K562 (cell line): ENCODE measurements around the gene CACNA1I. TPM values are rescaled to one million over a fixed set of nuclear protein-coding genes. Genes with fewer than 3 reads are reported as not detected.

ENCODE experiments used
- BMI1 ChIP-seq: fragments of 150-350 bp; IDR thresholded peaks from 2 replicates; pipeline ENCODE4 v1.6.1; 2014; ENCODE audit warnings: low read length
- BRD9 ChIP-seq: fragments of 450-650 bp; IDR thresholded peaks from 2 replicates; pipeline ENCODE4 v1.6.1; 2018; ENCODE audit warnings: low read depth; ENCODE audit not compliant: partially characterized antibody
- CBFA2T2 ChIP-seq: fragments of 450-650 bp; conservative IDR thresholded peaks from 2 replicates; pipeline ENCODE4 v1.6.1; 2017; ENCODE audit warnings: mild to moderate bottlenecking
- CHCHD3 ChIP-seq: fragments of 250-450 bp; sonication (Bioruptor Pico); IDR thresholded peaks from 2 replicates; pipeline ENCODE4 v2.1.2; 2022; ENCODE audit warnings: mild to moderate bottlenecking
- CTBP1 ChIP-seq: fragments of 450-650 bp; IDR thresholded peaks from 2 replicates; pipeline ENCODE4 v1.6.1; 2016; ENCODE audit warnings: borderline replicate concordance
- EGR1 ChIP-seq: fragments of 450-650 bp; conservative IDR thresholded peaks from 2 replicates; pipeline ENCODE4 v1.6.1; 2017; ENCODE audit warnings: mild to moderate bottlenecking
- HMG20B ChIP-seq: fragments of 250-450 bp; sonication (Bioruptor Pico); IDR thresholded peaks from 2 replicates; pipeline ENCODE4 v1.5.0; 2021; ENCODE audit warnings: mild to moderate bottlenecking
- KDM5B ChIP-seq: fragments of 200-600 bp; sonication (generic); IDR thresholded peaks from 2 replicates; pipeline ENCODE4 v1.6.1; 2012; ENCODE audit warnings: low read depth, mild to moderate bottlenecking, moderate library complexity, low read length, control low read depth, inconsistent platforms; ENCODE audit not compliant: insufficient replicate concordance
- MAX ChIP-seq: sonication (generic); formaldehyde crosslinking; IDR thresholded peaks from 2 replicates; pipeline ENCODE4 v1.9.0; 2022; ENCODE audit warnings: mild to moderate bottlenecking, missing genetic modification reagents
- MBD2 ChIP-seq: sonication (generic); IDR thresholded peaks from 2 replicates; pipeline ENCODE4 v1.6.1; 2016; ENCODE audit warnings: low read depth, borderline replicate concordance
- MCM3 ChIP-seq: fragments of 450-650 bp; IDR thresholded peaks from 2 replicates; pipeline ENCODE4 v1.6.1; 2016
- NEUROD1 ChIP-seq: fragments of 150-350 bp; IDR thresholded peaks from 2 replicates; pipeline ENCODE4 v1.6.1; 2014; ENCODE audit warnings: borderline replicate concordance, low read length, low read depth; ENCODE audit not compliant: partially characterized antibody
- NFRKB ChIP-seq: fragments of 450-650 bp; IDR thresholded peaks from 2 replicates; pipeline ENCODE4 v1.6.1; 2016; ENCODE audit warnings: low read depth
- NFYB ChIP-seq: IDR thresholded peaks from 2 replicates; pipeline ENCODE4 v1.6.1; 2011; ENCODE audit warnings: mild to moderate bottlenecking, moderate library complexity; ENCODE audit not compliant: insufficient read length; ENCODE audit errors: extremely low read depth
- NR2F6 ChIP-seq: fragments of 450-650 bp; formaldehyde crosslinking; IDR thresholded peaks from 2 replicates; pipeline ENCODE4 v1.4.0; 2020; ENCODE audit warnings: mild to moderate bottlenecking
- POLR2G ChIP-seq: fragments of 200-400 bp; formaldehyde crosslinking; IDR thresholded peaks from 2 replicates; pipeline ENCODE4 v1.6.1; 2017; ENCODE audit warnings: low read depth, mild to moderate bottlenecking, antibody characterized with exemption, low read length, moderate library complexity
- RAD51 ChIP-seq: fragments of 450-650 bp; IDR thresholded peaks from 2 replicates; pipeline ENCODE4 v1.7.1; 2016; ENCODE audit warnings: low read depth, mild to moderate bottlenecking, borderline replicate concordance
- SPI1 ChIP-seq: IDR thresholded peaks from 2 replicates; pipeline ENCODE4 v1.6.1; 2011; ENCODE audit warnings: low read depth, low read length, control low read depth, borderline replicate concordance
- SRF ChIP-seq, 2 experiments: fragments of 250-450, 450-650 bp in 1 of 2; sonication (Bioruptor Pico) in 1 of 2; sonication (generic) in 1 of 2; formaldehyde crosslinking; IDR thresholded peaks; 2 replicates each; pipeline versions ENCODE4 v1.5.0 to v1.5.1; 2020 to 2022; ENCODE audit warnings: mild to moderate bottlenecking in 1 of 2, missing genetic modification reagents in 1 of 2
- TAF7 ChIP-seq: fragments of 450-650 bp; IDR thresholded peaks from 2 replicates; pipeline ENCODE4 v1.6.1; 2016; ENCODE audit warnings: missing genetic modification characterization, missing compliant biosample characterization
- TRIM24 ChIP-seq, 2 experiments: fragments of 450-650 bp; IDR thresholded peaks; 2 replicates each; pipeline ENCODE4 v1.6.1; 2016
- ZNF583 ChIP-seq: fragments of 250-450 bp; sonication (Bioruptor Pico); IDR thresholded peaks from 2 replicates; pipeline ENCODE4 v1.4.0; 2020
- polyA plus RNA-seq, 8 experiments: library from polyadenylated mRNA; depleted of rRNA in 4 of 8; stranded (reverse) in 5 of 8; unstranded in 3 of 8; fragments of >200 nt; fragmentation: Nextera tagmentation in 2 of 8; fragmentation: Illumina TruSeq in 1 of 8; extraction: Ambion mirVana in 2 of 8; extraction: Trizol in 1 of 8; gene quantifications; 2 replicates each; pipeline versions ENCODE4 v1.2.1 to v1.2.3, GENCODE V29; 2011 to 2014; ENCODE audit warnings: inconsistent platforms in 1 of 8, missing spikeins in 1 of 8
- total RNA-seq, 7 experiments: library from RNA; depleted of rRNA in 6 of 7; stranded (reverse); fragments of >200 nt in 6 of 7; fragmentation: Illumina TruSeq in 2 of 7; extraction: Trizol in 2 of 7; gene quantifications; 2 replicates each; pipeline versions ENCODE4 v1.2.1 to v1.2.3, GENCODE V29; 2011 to 2021; ENCODE audit warnings: low replicate concordance in 1 of 7
- TF ChIP-seq, protein P1 (sequence below): fragments of 200-800 bp; sonication (Bioruptor generic); IDR thresholded peaks from 2 replicates; pipeline ENCODE4 v1.6.1; 2017; ENCODE audit warnings: missing genetic modification characterization, missing compliant biosample characterization
- TF ChIP-seq, protein P2 (sequence below): fragments of 250-450 bp; sonication (Bioruptor Pico); IDR thresholded peaks from 2 replicates; pipeline ENCODE4 v1.8.0; 2022; ENCODE audit warnings: inconsistent platforms, mild to moderate bottlenecking, moderate library complexity, borderline replicate concordance
- TF ChIP-seq, protein P3 (sequence below), 2 experiments: fragments of 450-650 bp; IDR thresholded peaks; 2 replicates each; pipeline ENCODE4 v1.6.1; 2016

Gene CACNA1I
- total and polyA plus RNA-seq, 9 of the 15 experiments (the other 6 are each of a cell fraction or from before 2014, with no cell fraction given) = 0.01 to 0.79 (median 0.32) TPM; not detected in 1

GRCh38 chr22:39532215-39533073 lies 38.1 kb upstream of the CACNA1I start, which contains the start of gene RPS19BP1 (continued):
- TF ChIP-seq CTBP1 = peak; percentile 17; the same call in 1 of the 2 replicates
- TF ChIP-seq, protein P1, sequence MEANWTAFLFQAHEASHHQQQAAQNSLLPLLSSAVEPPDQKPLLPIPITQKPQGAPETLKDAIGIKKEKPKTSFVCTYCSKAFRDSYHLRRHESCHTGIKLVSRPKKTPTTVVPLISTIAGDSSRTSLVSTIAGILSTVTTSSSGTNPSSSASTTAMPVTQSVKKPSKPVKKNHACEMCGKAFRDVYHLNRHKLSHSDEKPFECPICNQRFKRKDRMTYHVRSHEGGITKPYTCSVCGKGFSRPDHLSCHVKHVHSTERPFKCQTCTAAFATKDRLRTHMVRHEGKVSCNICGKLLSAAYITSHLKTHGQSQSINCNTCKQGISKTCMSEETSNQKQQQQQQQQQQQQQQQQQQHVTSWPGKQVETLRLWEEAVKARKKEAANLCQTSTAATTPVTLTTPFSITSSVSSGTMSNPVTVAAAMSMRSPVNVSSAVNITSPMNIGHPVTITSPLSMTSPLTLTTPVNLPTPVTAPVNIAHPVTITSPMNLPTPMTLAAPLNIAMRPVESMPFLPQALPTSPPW (CRISPR knock-in tag) = peak; percentile 61
- no peak for TF ChIP-seq HMG20B (CRISPR knock-in tag)
- TF ChIP-seq NEUROD1 = peak; percentile 34
- TF ChIP-seq, protein P2, sequence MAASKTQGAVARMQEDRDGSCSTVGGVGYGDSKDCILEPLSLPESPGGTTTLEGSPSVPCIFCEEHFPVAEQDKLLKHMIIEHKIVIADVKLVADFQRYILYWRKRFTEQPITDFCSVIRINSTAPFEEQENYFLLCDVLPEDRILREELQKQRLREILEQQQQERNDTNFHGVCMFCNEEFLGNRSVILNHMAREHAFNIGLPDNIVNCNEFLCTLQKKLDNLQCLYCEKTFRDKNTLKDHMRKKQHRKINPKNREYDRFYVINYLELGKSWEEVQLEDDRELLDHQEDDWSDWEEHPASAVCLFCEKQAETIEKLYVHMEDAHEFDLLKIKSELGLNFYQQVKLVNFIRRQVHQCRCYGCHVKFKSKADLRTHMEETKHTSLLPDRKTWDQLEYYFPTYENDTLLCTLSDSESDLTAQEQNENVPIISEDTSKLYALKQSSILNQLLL = no peak
- TF ChIP-seq BRD9 = no peak
- TF ChIP-seq SPI1 = peak; percentile 83
- TF ChIP-seq NFYB = peak; percentile 59
- no peak for TF ChIP-seq CBFA2T2
- TF ChIP-seq MCM3 = no peak
- TF ChIP-seq, protein P3, sequence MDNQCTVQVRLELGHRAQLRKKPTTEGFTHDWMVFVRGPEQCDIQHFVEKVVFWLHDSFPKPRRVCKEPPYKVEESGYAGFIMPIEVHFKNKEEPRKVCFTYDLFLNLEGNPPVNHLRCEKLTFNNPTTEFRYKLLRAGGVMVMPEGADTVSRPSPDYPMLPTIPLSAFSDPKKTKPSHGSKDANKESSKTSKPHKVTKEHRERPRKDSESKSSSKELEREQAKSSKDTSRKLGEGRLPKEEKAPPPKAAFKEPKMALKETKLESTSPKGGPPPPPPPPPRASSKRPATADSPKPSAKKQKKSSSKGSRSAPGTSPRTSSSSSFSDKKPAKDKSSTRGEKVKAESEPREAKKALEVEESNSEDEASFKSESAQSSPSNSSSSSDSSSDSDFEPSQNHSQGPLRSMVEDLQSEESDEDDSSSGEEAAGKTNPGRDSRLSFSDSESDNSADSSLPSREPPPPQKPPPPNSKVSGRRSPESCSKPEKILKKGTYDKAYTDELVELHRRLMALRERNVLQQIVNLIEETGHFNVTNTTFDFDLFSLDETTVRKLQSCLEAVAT (IDR thresholded peaks at IDR 0.05) = no peak
- 0 out of 2 replicates have a peak, but pooled peaks have one; percentile 36 for TF ChIP-seq MBD2
- TF ChIP-seq EGR1 = peak; percentile 61; the same call in 1 of the 2 replicates
- TF ChIP-seq CHCHD3 = no peak
- TF ChIP-seq TAF7 = no peak
- TF ChIP-seq NFRKB = 0 out of 2 replicates have a peak, but pooled peaks have one; percentile 31
- no peak for TF ChIP-seq ZNF583 (CRISPR knock-in tag)
- TF ChIP-seq KDM5B = peak; percentile 89
- TF ChIP-seq TRIM24 (IDR thresholded peaks at IDR 0.05) = peak in 1 of 2 experiments; percentile 82; a peak in 2 of 4 replicates
- TF ChIP-seq BMI1 = no peak
- peak; percentile 70 for TF ChIP-seq MAX (CRISPR knock-in tag)
- TF ChIP-seq NR2F6 (CRISPR knock-in tag) = no peak
- no peak; the same call in 1 of the 2 replicates for TF ChIP-seq RAD51
- TF ChIP-seq POLR2G = peak; percentile 96
- TF ChIP-seq SRF (CRISPR knock-in tag; IDR thresholded peaks at IDR 0.05) = peak in 1 of 2 experiments; percentile 61; a peak in 1 of 4 replicates
